IPS-18a (cell line): ENCODE measurements around the gene PRR5.
"Not testable (repeated sequence)": the region's sequence is repeated elsewhere in the genome, so short reads cannot be mapped to it uniquely, and the experiment has no call there.

ENCODE experiments used
- H3K27ac ChIP-seq: one replicate; pipeline ENCODE4 v1.5.1; 2013; ENCODE audit warnings: low read length
- H3K27me3 ChIP-seq: one replicate; pipeline ENCODE4 v1.6.1; 2013; ENCODE audit warnings: mild to moderate bottlenecking, low read length; ENCODE audit not compliant: control insufficient read depth, insufficient read depth
- H3K36me3 ChIP-seq: one replicate; pipeline ENCODE4 v1.6.1; 2013; ENCODE audit warnings: low read depth, low read length; ENCODE audit not compliant: control insufficient read depth
- H3K4me1 ChIP-seq: one replicate; pipeline ENCODE4 v1.6.1; 2013; ENCODE audit warnings: low read depth, low read length; ENCODE audit not compliant: control insufficient read depth
- H3K4me3 ChIP-seq: one replicate; pipeline ENCODE4 v1.5.1; 2013; ENCODE audit warnings: low read length
- H3K9ac ChIP-seq: one replicate; pipeline ENCODE4 v1.6.1; 2013; ENCODE audit warnings: mild to moderate bottlenecking, low read length, moderate library complexity
- H3K9me3 ChIP-seq: one replicate; pipeline ENCODE4 v1.6.1; 2013; ENCODE audit warnings: low read depth, low read length; ENCODE audit not compliant: control insufficient read depth

PRR5 gene

DNA sequence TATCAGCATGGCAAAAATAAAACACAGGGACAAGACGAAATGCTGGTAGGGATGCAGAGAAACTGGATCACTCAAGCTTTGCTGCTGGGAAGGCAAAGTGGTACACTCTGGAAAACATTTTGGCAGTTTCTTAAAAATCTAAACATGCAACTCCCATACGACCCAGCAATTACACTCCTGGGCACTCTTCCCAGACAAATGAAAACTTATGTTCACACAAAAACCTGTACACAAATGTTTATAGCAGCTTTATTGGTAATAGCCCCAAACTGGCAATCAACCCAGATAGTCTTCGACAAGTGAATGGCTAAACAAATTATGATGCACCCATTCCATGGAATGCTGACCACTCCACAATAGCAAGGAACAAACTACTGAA lies 35.8 kb upstream of the PRR5 start:
- no peak overlapping the region for H3K27ac ChIP-seq

DNA sequence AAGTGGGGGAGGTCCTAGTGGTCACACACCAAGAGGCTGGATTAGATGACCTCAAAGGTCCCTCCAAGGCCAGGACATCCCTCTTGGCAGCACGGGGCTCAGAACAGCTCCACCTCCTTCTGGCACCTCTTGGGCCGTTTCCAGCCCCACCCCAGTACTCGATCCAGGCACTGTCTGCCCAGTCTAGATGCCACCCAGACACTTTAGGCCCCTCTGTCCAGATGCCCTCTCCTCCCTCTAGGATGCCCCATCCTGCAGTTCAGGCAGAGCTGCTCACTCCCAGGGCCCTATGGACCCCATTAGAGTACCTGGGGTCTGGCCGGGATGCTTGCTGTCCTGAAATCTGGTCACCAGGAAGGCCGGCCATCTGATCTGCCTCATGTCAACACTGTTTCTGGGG lies 34.7 kb upstream of the PRR5 start:
- no peak overlapping the region for H3K9ac ChIP-seq

More for the DNA sequence above, 35.8 kb upstream of the PRR5 start:
- Histone ChIP-seq H3K4me1 (peaks cover 7% of the 10 kb centered on the region), H3K9ac (no peak overlapping the region), H3K4me3 (no peak overlapping the region), H3K27me3 (peaks cover 26% of the 10 kb centered on the region), H3K9me3 (no peaks in the 10 kb centered on the region), H3K36me3 (no peaks in the 10 kb centered on the region)

DNA sequence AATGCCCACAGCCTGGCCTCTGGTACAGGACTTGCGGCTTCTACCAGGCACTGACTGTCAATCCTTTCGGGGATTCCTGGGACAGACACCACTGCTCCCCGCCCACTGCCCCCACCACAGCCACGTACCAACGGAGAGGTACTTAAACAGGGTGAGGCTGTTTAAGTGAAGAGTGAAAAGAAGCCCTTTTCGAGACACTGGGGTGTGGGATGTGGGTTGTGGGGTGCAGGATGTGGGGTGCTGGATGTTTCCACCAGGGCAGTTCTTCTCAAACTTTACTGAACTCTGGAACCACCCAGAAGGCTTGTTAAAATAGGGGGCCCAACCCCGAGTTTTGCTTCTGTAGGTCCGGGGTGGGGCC lies 34.2 kb upstream of the PRR5 start:
- no peaks in the 10 kb centered on the region for H3K9me3 ChIP-seq
- H3K9ac ChIP-seq: no peak overlapping the region
- peak overlapping the region; percentile 52 for H3K4me3 ChIP-seq
- H3K36me3 ChIP-seq: no peaks in the 10 kb centered on the region
- H3K4me1 ChIP-seq: no peaks in the 10 kb centered on the region
- peaks cover 26% of the 10 kb centered on the region for H3K27me3 ChIP-seq
- no peak overlapping the region for H3K27ac ChIP-seq

More for the DNA sequence above, 34.7 kb upstream of the PRR5 start:
- Histone ChIP-seq H3K4me1 (no peaks in the 10 kb centered on the region), H3K27me3 (peaks cover 26% of the 10 kb centered on the region), H3K9me3 (no peaks in the 10 kb centered on the region), H3K4me3 (no peak overlapping the region), H3K27ac (no peak overlapping the region), H3K36me3 (no peaks in the 10 kb centered on the region)

DNA sequence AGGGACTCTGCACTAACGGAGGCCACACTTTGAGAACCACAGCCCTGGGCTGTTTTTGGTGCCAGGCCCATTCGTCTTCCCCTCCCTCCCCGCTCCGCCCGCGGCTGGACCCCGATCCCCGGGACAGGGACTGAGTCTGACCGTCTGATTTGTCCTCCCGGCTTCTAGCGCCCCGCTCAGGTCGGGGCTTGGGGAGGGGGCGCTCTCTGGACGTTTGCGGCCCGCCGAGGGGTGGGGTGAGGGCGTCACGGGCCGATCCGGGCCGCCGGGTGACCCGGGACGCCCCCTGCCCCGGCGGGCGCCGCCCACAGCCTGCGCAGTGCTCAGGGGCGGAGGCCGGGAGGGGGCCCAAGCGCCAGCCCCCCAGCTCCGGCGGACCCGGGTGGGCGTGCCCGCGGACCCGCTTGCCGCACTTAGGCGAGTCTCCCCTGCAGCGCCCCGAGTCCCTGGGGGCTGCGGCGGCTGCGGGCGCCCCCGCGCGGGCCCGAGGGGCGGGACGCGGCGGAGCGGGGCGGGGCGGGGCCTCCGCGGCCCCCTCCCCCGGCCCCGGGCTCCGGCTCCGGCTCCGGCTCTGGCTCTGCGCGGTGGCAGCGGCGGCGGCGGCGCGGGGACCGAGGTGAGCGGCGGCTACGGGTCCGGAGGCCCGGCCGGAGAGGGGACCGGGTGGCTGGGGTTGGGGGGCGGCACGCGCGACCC lies 33.7 kb upstream of the PRR5 start:
- Histone ChIP-seq H3K9me3 (no peaks in the 10 kb centered on the region), H3K36me3 (no peaks in the 10 kb centered on the region), H3K4me3 (peak overlapping the region; percentile 52), H3K4me1 (no peaks in the 10 kb centered on the region), H3K27ac (no peak overlapping the region), H3K9ac (no peak overlapping the region), H3K27me3 (peaks cover 26% of the 10 kb centered on the region)

DNA sequence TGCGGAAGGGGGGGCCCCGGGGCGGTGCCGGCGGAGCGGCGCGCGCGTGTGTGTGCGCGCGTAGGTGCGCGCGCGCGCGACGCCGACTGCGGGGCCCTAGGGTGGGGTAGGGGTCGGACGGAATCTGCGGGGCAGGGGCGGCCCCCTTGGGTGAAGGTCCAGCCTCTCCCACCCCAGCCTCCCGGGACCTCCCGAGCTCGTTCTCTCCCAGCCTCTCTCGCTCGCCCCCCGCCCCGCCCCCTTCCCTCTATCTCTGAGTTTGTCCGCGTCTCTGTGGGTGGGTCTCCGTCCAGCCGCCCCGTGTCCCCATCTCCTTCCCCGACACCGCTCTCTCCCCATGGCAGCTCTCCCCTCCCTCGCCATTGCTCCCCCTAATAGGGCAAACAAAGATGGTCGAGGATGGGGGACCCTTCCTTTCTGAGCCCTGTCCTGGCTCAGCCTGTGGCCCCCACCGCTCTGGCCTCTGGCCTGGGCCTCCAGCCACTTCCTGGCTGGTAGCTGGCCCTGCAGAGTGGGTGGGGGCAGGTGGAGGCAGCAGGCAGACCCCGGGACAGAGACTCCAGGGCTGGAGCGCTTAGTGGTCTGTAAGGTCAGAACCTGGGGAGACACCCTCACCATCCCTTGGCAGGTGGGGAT lies 33.0 kb upstream of the PRR5 start:
- no peaks in the 10 kb centered on the region for H3K4me1 ChIP-seq
- H3K9ac ChIP-seq: no peak overlapping the region
- no peaks in the 10 kb centered on the region for H3K36me3 ChIP-seq
- H3K4me3 ChIP-seq: peak overlapping the region; percentile 42
- no peaks in the 10 kb centered on the region for H3K9me3 ChIP-seq
- peaks cover 26% of the 10 kb centered on the region for H3K27me3 ChIP-seq
- H3K27ac ChIP-seq: no peak overlapping the region

DNA sequence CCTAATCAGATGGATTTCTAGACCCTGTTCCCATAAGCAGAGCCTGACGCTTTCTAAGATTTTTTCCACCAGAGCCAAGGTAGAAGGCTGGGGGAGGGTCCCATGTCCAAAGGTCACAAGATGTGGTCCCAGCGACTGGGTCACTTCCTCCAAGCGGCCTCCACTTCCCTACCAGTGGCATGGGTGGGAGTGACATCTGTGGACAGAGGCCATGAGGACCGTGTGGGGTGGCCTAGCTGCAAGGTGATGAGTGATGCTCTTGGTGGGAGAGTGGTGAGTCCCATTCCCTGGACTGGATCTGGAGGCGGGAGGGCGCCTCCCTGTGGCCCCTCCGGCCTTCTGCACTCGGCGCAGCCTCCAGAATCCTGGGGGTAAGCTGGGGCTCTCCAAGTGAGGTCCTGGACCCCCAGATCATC lies 32.4 kb upstream of the PRR5 start:
- no peaks in the 10 kb centered on the region for H3K9me3 ChIP-seq
- H3K9ac ChIP-seq: no peak overlapping the region
- peaks cover 26% of the 10 kb centered on the region for H3K27me3 ChIP-seq
- H3K4me1 ChIP-seq: no peaks in the 10 kb centered on the region
- H3K4me3 ChIP-seq: peak overlapping the region; percentile 42
- H3K27ac ChIP-seq: no peak overlapping the region
- no peaks in the 10 kb centered on the region for H3K36me3 ChIP-seq

DNA sequence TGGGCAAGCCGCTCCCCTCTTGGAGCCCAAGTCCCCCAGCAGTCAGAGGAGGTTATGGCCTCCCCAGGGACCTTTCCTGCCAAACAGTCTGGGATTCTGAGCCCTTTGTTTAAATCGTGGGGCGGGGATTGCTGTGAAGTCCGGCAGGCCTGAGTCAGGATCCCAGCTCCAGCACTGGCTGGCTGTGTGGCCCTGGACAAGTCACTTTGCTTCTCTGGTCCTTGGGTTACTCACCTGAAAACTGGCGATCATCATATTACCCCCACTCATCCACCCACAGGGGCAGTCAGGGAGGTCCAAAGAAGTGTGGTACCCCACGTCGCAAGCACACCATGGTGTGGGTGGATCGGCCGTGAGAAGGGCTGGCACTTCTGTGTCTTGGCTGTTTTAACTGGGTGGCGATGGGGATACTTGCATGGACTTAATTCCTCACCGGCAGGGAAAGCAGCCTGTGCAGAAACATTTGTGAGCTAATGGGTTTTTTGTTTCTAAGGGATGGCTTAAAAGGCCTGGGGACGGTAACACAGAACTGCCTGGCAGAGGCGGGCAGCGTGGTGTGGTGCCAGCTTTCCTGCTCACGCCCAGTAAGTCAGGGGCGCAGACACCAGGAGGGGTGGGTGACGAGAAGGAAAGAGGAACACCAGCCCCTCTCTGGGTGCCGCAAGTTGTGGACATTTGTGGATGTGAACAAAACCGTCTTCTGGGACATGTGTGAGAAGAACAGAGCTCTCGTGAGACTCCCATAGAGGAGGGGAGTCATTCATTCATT lies 31.6 kb upstream of the PRR5 start:
- peaks cover 26% of the 10 kb centered on the region for H3K27me3 ChIP-seq
- no peak overlapping the region for H3K9ac ChIP-seq
- no peak overlapping the region for H3K27ac ChIP-seq
- H3K4me3 ChIP-seq: no peak overlapping the region
- H3K9me3 ChIP-seq: no peaks in the 10 kb centered on the region
- no peaks in the 10 kb centered on the region for H3K36me3 ChIP-seq
- no peaks in the 10 kb centered on the region for H3K4me1 ChIP-seq

DNA sequence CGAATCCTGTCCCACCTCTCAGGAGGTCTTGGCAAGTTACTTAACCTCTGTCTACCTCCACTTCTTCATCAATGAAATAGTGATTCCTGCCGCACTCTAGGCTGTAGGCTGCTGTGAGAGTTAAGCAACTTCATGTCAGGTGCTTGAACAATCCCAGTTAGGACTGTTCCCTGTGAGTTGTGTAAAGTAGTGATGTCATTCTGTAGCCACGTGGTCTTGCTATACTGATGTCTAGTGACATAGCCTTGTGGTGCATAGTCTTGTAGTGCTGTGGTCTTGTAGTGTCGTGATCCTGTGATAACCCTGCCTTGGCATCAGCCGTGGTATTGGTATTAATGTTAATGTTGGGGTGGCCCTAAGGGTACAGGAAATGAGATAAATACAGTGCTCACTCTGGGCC lies 30.3 kb upstream of the PRR5 start:
- Histone ChIP-seq H3K4me1 (no peaks in the 10 kb centered on the region), H3K9me3 (no peaks in the 10 kb centered on the region), H3K27me3 (peaks cover 20% of the 10 kb centered on the region), H3K4me3 (no peak overlapping the region), H3K36me3 (no peaks in the 10 kb centered on the region), H3K27ac (no peak overlapping the region), H3K9ac (no peak overlapping the region)

DNA sequence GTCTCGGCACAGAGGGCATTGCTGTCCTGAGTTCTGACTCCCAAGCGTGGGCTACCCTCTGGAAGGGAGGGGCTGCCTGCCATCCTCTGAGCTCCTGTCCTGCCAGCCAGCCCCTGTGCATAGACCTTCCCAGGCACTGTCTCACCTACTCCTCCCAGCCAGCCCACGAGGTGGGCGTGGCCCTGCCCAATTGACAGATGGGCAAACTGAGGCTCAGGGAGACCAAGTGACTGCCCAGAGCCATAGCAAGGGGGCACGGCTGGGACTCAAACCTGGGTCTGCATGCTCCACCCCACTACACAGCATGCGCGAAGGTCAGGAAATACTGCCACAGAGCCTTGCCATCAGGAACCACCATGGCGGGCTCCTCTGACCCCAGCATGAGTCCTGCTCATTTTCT lies 29.4 kb upstream of the PRR5 start:
- H3K9ac ChIP-seq: no peak overlapping the region
- H3K4me1 ChIP-seq: no peaks in the 10 kb centered on the region
- H3K36me3 ChIP-seq: no peaks in the 10 kb centered on the region
- H3K4me3 ChIP-seq: no peak overlapping the region
- peaks cover 11% of the 10 kb centered on the region for H3K27me3 ChIP-seq
- H3K9me3 ChIP-seq: no peaks in the 10 kb centered on the region
- H3K27ac ChIP-seq: no peak overlapping the region

DNA sequence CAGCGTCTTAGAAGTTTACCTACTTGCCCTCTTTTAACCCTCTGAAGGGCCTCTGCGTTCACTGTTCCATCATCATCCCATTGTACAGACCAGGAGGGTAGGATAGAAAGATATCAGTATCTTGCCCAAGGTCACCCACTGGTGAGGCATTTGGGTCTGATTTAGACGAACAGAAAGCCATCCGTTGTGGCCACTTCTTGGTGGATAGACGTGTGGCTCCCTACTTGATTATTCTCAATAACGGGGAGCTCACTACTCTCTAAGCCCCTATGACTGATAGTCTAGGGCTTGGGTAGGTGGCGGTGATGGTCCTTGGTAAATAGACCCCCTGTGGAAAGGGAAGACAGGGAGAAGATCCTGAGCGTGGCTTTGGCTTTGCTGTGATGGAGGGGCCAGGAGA lies 28.6 kb upstream of the PRR5 start:
- H3K27ac ChIP-seq: no peak overlapping the region
- H3K27me3 ChIP-seq: peaks cover 7% of the 10 kb centered on the region
- no peak overlapping the region for H3K4me3 ChIP-seq
- no peaks in the 10 kb centered on the region for H3K9me3 ChIP-seq
- no peak overlapping the region for H3K9ac ChIP-seq
- no peaks in the 10 kb centered on the region for H3K36me3 ChIP-seq
- H3K4me1 ChIP-seq: no peaks in the 10 kb centered on the region

DNA sequence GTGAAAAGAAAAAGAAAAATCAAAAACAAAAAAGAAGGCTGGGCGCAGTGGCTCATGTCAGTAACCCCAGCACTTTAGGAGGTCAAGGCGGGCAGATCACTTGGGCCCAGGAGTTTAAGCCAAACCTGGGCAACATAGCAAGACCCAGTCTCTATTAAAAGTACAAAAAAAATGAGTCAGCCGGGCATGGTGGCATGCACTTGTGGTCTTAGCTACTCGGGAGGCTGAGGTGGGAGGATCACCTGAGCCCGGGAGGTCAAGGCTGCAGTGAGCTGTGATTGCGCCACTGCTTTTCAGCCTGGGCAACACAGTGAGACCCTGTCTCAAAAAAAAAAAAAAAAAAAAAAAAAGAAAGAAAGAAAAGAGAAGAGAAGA lies 26.0 kb upstream of the PRR5 start:
- H3K36me3 ChIP-seq, H3K9me3 ChIP-seq, H3K4me3 ChIP-seq, H3K27me3 ChIP-seq, H3K27ac ChIP-seq, H3K9ac ChIP-seq, H3K4me1 ChIP-seq: not testable (repeated sequence)
